GM12878 (cell line): ENCODE data around the gene KRT78. TPM values are rescaled to one million over a fixed set of nuclear protein-coding genes. Genes with fewer than 3 reads are reported as not detected.

Experiments used
- ATAC-seq: fragments of 200-7000 bp; cut with Tn5 transposase; 3 replicates; pipeline ENCODE4 v1.9.1; 2020; ENCODE audit warnings: mild to moderate bottlenecking, moderate library complexity
- BruUV-seq: library from RNA; stranded (reverse); fragments of 400-500 nt; replicated peaks from 2 replicates; lab custom pipeline; 2021; lab: Mats Ljungman, UMichigan
- CTCF ChIA-PET: fragments of 300-600 bp; sonication (Branson Sonifier 250); formaldehyde crosslinking; extraction: SDS; loops from one replicate; lab custom pipeline; 2021; ENCODE audit warnings: inconsistent platforms; lab: Yijun Ruan, JAX
- POLR2A ChIA-PET: fragments of 350-600 bp; formaldehyde crosslinking; extraction: SDS; loops from one replicate; lab custom pipeline; 2021; ENCODE audit warnings: inconsistent platforms; lab: Charles Lee
- RAD21 ChIA-PET: fragments of 300-600 bp; sonication (Branson Sonifier 250); formaldehyde crosslinking; loops from one replicate; lab custom pipeline; 2023; ENCODE audit warnings: antibody characterized with exemption; ENCODE audit not compliant: unreplicated experiment; lab: Charles Lee
- SMC1A ChIA-PET: fragments of 300-600 bp; sonication (Branson Sonifier 250); formaldehyde crosslinking; loops from one replicate; lab custom pipeline; 2023; ENCODE audit not compliant: unreplicated experiment, uncharacterized antibody; lab: Charles Lee
- DNase-seq: peaks from one replicate; pipeline ENCODE4 v3.0.0-alpha.2; 2011; ENCODE audit warnings: low read depth, low spot score
- FAIRE-seq: peaks from 3 replicates; lab custom pipeline; 2011; peaks lifted over from hg19 to GRCh38; lab: Jason Lieb, UNC
- H2AFZ ChIP-seq: 2 replicates; pipeline ENCODE4 v1.6.0; 2011; ENCODE audit warnings: low read depth, low read length, control low read depth; ENCODE audit not compliant: control insufficient read depth
- H3K27ac ChIP-seq: 2 replicates; pipeline ENCODE4 v1.5.1; 2011; ENCODE audit warnings: control low read depth; ENCODE audit not compliant: control insufficient read depth, insufficient read depth
- H3K27me3 ChIP-seq, 2 experiments: replicated peaks in 1 of 2; 2 replicates each; pipeline versions ENCODE4 v1.6.0 to v1.6.1; 2011; ENCODE audit warnings: low read length in 1 of 2; ENCODE audit not compliant: control insufficient read depth in 2 of 2, insufficient read depth in 2 of 2
- H3K36me3 ChIP-seq, 2 experiments: 2 replicates each; pipeline ENCODE4 v1.5.1; 2011; ENCODE audit warnings: low read length in 1 of 2; ENCODE audit not compliant: control insufficient read depth in 2 of 2, insufficient read depth in 2 of 2
- H3K4me1 ChIP-seq: 2 replicates; pipeline ENCODE4 v1.6.1; 2011; ENCODE audit warnings: mild to moderate bottlenecking, low read length, moderate library complexity, mixed read lengths; ENCODE audit not compliant: control insufficient read depth, insufficient read depth
- H3K4me2 ChIP-seq: 2 replicates; pipeline ENCODE4 v1.6.0; 2011; ENCODE audit warnings: control low read depth; ENCODE audit not compliant: control insufficient read depth, insufficient read depth
- H3K4me3 ChIP-seq: fragments of 200-600 bp; sonication (generic); 2 replicates; pipeline ENCODE4 v1.5.1; 2016
- H3K79me2 ChIP-seq: 2 replicates; pipeline ENCODE4 v1.6.0; 2011; ENCODE audit warnings: low read length; ENCODE audit not compliant: control insufficient read depth, insufficient read depth
- H3K9ac ChIP-seq: 2 replicates; pipeline ENCODE4 v1.8.0; 2011; ENCODE audit warnings: low read length, control low read depth, mixed read lengths; ENCODE audit not compliant: control insufficient read depth, insufficient read depth
- H3K9me3 ChIP-seq: replicated peaks from 3 replicates; pipeline ENCODE4 v1.5.1; 2011; ENCODE audit warnings: mild to moderate bottlenecking, low read length; ENCODE audit not compliant: control insufficient read depth, insufficient read depth
- H4K20me1 ChIP-seq: 2 replicates; pipeline ENCODE4 v1.6.0; 2011; ENCODE audit not compliant: control insufficient read depth, insufficient read depth
- CBFB ChIP-seq: IDR thresholded peaks from 2 replicates; pipeline ENCODE4 v1.6.1; 2016; ENCODE audit warnings: antibody characterized with exemption, low read depth
- GABPA ChIP-seq: IDR thresholded peaks from 2 replicates; pipeline ENCODE4 v1.6.1; 2014; ENCODE audit warnings: antibody characterized with exemption, low read depth, mild to moderate bottlenecking, inconsistent platforms
- JUNB ChIP-seq: IDR thresholded peaks from 2 replicates; pipeline ENCODE4 v1.6.1; 2016; ENCODE audit warnings: antibody characterized with exemption, mild to moderate bottlenecking
- MYC ChIP-seq: IDR thresholded peaks from 2 replicates; pipeline ENCODE4 v1.6.1; 2011; ENCODE audit warnings: mild to moderate bottlenecking, low read length, moderate library complexity, inconsistent platforms; ENCODE audit not compliant: insufficient read depth, insufficient replicate concordance, insufficient read length, severe bottlenecking
- NFIC ChIP-seq: IDR thresholded peaks from 2 replicates; pipeline ENCODE4 v1.6.1; 2012; ENCODE audit warnings: low read depth, mild to moderate bottlenecking, inconsistent platforms, low read length, moderate library complexity
- NR2F1 ChIP-seq: fragments of 450-650 bp; conservative IDR thresholded peaks from 2 replicates; pipeline ENCODE4 v1.6.1; 2017; ENCODE audit warnings: mild to moderate bottlenecking
- PAX5 ChIP-seq: IDR thresholded peaks from 2 replicates; pipeline ENCODE4 v1.6.1; 2011; ENCODE audit warnings: low read depth, low read length, borderline replicate concordance
- PBX3 ChIP-seq: IDR thresholded peaks from 2 replicates; pipeline ENCODE4 v1.6.1; 2011; ENCODE audit warnings: mild to moderate bottlenecking, low read depth, low read length, moderate library complexity; ENCODE audit not compliant: insufficient replicate concordance
- PML ChIP-seq: IDR thresholded peaks from 2 replicates; pipeline ENCODE4 v1.6.1; 2012; ENCODE audit warnings: low read length, inconsistent platforms
- RAD51 ChIP-seq: fragments of 450-650 bp; IDR thresholded peaks from 2 replicates; pipeline ENCODE4 v1.6.1; 2016; ENCODE audit warnings: moderate library complexity, mild to moderate bottlenecking, inconsistent platforms
- RELA ChIP-seq: fragments of 450-650 bp; IDR thresholded peaks from 2 replicates; pipeline ENCODE4 v1.8.0; 2014; ENCODE audit warnings: borderline replicate concordance; ENCODE audit not compliant: partially characterized antibody
- SMARCA5 ChIP-seq: fragments of 450-650 bp; IDR thresholded peaks from 2 replicates; pipeline ENCODE4 v1.6.1; 2017; ENCODE audit warnings: mild to moderate bottlenecking
- SREBF1 ChIP-seq: IDR thresholded peaks from 2 replicates; pipeline ENCODE4 v1.6.1; 2012; ENCODE audit warnings: mild to moderate bottlenecking, low read length
- TARDBP ChIP-seq: IDR thresholded peaks from 2 replicates; pipeline ENCODE4 v1.6.1; 2016; ENCODE audit warnings: borderline replicate concordance
- ZNF217 ChIP-seq: fragments of 450-650 bp; IDR thresholded peaks from 2 replicates; pipeline ENCODE4 v1.6.1; 2017; ENCODE audit warnings: antibody characterized with exemption, mild to moderate bottlenecking
- ZSCAN29 ChIP-seq: fragments of 450-650 bp; IDR thresholded peaks from 2 replicates; pipeline ENCODE4 v1.6.1; 2017; ENCODE audit warnings: mild to moderate bottlenecking, moderate library complexity
- WGBS: methylation state at CpG from one replicate; pipeline ENCODE4 v1.1.6; 2016; ENCODE audit warnings: low lambda C conversion rate; ENCODE audit not compliant: insufficient replicate concordance, insufficient coverage; ENCODE audit errors: missing lambda C conversion rate; 5-methylcytosine and 5-hydroxymethylcytosine counted together
- in situ Hi-C: fragments of 300-500 bp; cut with MboI; formaldehyde crosslinking; loops from 9 replicates; pipeline ENCODE4 v1.14.3; 2018; ENCODE audit warnings: mixed read lengths
- intact Hi-C: fragments of 100-400 bp; cut with micrococcal nuclease; formaldehyde crosslinking; loops from one replicate; pipeline ENCODE4 v1.14.2; 2022; ENCODE audit not compliant: unreplicated experiment
- polyA plus RNA-seq, 11 experiments: library from polyadenylated mRNA; depleted of rRNA in 4 of 11; unstranded in 6 of 11; stranded (reverse) in 5 of 11; fragments of >200 nt; fragmentation: Nextera tagmentation in 4 of 11; fragmentation: Illumina TruSeq in 1 of 11; extraction: Ambion mirVana in 4 of 11; extraction: Trizol in 1 of 11; gene quantifications; 1 replicate in 1 of 11; 2 replicates in 10 of 11; pipeline versions ENCODE4 v1.2.1 to v1.2.3, GENCODE V29; 2011 to 2016; ENCODE audit warnings: inconsistent platforms in 2 of 11, missing spikeins in 2 of 11, low read depth in 1 of 11
- total RNA-seq, 4 experiments: library from RNA; depleted of rRNA in 3 of 4; stranded (reverse); fragments of >200 nt in 3 of 4; fragmentation: Illumina TruSeq in 1 of 4; extraction: Trizol in 1 of 4; gene quantifications; 2 replicates each; pipeline versions ENCODE4 v1.2.1 to v1.2.3, GENCODE V29; 2013 to 2021
- TF ChIP-seq, protein P1 (sequence below): fragments of 450-650 bp; formaldehyde crosslinking; IDR thresholded peaks from 2 replicates; pipeline ENCODE4 v1.4.0; 2022; ENCODE audit warnings: mild to moderate bottlenecking, moderate library complexity

The KRT78 gene
- total and polyA plus RNA-seq, 10 of the 15 experiments (the other 5 are each of a cell fraction or from before 2014, with no cell fraction given), result 0.07 TPM; not detected in 9

GRCh38 chr12:52810554-52810953 is 38.2 kb downstream of the KRT78 start:
- SMC1A ChIA-PET, result no interaction called here
- Histone ChIP-seq H3K4me1 (no peaks in the 10 kb centered on the region), H4K20me1 (no peaks in the 10 kb centered on the region), H3K9me3 (no peaks in the 10 kb centered on the region), H3K27me3 (peaks cover 0 to 5% of the 10 kb centered on the region in 2 experiments; a peak in 2 of 4 replicates), H3K27ac (no peak overlapping the region), H2AFZ (no peak overlapping the region), H3K4me2 (no peak overlapping the region), H3K9ac (no peak overlapping the region), H3K36me3 (no peaks in the 10 kb centered on the region), H3K4me3 (no peak overlapping the region), H3K79me2 (no peaks in the 10 kb centered on the region)
- no peak for FAIRE-seq
- intact Hi-C loops (no loop called here), in situ Hi-C loops (no loop called here)
- CTCF ChIA-PET, result no interaction called here
- no peak for ATAC-seq
- 25% methylated on average over 5 of the region's 5 CpGs for WGBS
- no peak for DNase-seq
- POLR2A ChIA-PET, result no interaction called here
- no TSS peak for BruUV-seq
- TF ChIP-seq SREBF1 (no peak), PBX3 (no peak), ZNF217 (no peak), TARDBP (no peak), GABPA (no peak)
- RAD21 ChIA-PET, result no interaction called here

GRCh38 chr12:52809166-52809565 is 39.6 kb downstream of the KRT78 start:
- no peaks in the 10 kb centered on the region for H3K36me3 ChIP-seq
- CTCF ChIA-PET, result no interaction called here
- no peak overlapping the region for H3K4me3 ChIP-seq
- peaks cover 0 to 5% of the 10 kb centered on the region in 2 experiments; a peak in 2 of 4 replicates for H3K27me3 ChIP-seq
- H3K4me1 ChIP-seq, result no peaks in the 10 kb centered on the region
- POLR2A ChIA-PET, result no interaction called here
- DNase-seq, result no peak
- no peak for FAIRE-seq
- no peak overlapping the region for H3K27ac ChIP-seq
- SMC1A ChIA-PET, result no interaction called here
- H2AFZ ChIP-seq, result no peak overlapping the region
- no peak overlapping the region for H3K4me2 ChIP-seq
- WGBS, result 28% methylated on average over 7 of the region's 7 CpGs
- no peaks in the 10 kb centered on the region for H3K79me2 ChIP-seq
- H3K9ac ChIP-seq, result no peak overlapping the region
- ATAC-seq, result no peak
- RAD21 ChIA-PET, result no interaction called here
- intact Hi-C loops, result no loop called here
- H3K9me3 ChIP-seq, result no peaks in the 10 kb centered on the region
- H4K20me1 ChIP-seq, result no peaks in the 10 kb centered on the region
- no TSS peak for BruUV-seq
- in situ Hi-C loops, result no loop called here
- TF ChIP-seq CBFB (no peak), PML (no peak), ZSCAN29 (no peak), MYC (no peak), PAX5 (no peak), RELA (no peak), RAD51 (no peak), SMARCA5 (no peak), ZNF217 (no peak), NFIC (no peak), NR2F1 (no peak), JUNB (no peak)
- TF ChIP-seq, protein P1, sequence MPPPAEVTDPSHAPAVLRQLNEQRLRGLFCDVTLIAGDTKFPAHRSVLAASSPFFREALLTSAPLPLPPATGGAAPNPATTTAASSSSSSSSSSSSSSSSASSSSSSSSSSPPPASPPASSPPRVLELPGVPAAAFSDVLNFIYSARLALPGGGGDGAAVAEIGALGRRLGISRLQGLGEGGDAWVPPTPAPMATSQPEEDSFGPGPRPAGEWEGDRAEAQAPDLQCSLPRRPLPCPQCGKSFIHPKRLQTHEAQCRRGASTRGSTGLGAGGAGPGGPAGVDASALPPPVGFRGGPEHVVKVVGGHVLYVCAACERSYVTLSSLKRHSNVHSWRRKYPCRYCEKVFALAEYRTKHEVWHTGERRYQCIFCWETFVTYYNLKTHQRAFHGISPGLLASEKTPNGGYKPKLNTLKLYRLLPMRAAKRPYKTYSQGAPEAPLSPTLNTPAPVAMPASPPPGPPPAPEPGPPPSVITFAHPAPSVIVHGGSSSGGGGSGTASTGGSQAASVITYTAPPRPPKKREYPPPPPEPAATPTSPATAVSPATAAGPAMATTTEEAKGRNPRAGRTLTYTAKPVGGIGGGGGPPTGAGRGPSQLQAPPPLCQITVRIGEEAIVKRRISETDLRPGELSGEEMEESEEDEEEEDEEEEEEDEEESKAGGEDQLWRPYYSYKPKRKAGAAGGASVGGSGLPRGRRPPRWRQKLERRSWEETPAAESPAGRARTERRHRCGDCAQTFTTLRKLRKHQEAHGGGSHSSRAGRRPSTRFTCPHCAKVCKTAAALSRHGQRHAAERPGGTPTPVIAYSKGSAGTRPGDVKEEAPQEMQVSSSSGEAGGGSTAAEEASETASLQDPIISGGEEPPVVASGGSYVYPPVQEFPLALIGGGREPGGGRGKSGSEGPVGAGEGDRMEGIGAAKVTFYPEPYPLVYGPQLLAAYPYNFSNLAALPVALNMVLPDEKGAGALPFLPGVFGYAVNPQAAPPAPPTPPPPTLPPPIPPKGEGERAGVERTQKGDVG (CRISPR knock-in tag), result no peak
